Left cardiac atrium (tissue), 4 donors: ENCODE data around the gene KLK13. TPM values are rescaled to one million over a fixed set of nuclear protein-coding genes. Genes with fewer than 3 reads are reported as not detected.
A peak's percentile ranks its signal among the peaks of the same experiment; 100 is the strongest.

Source experiments
- ATAC-seq, 2 donors: fragments of 200-7000 bp; cut with Tn5 transposase; one replicate each; pipeline ENCODE4 v1.9.1; 2020; ENCODE audit warnings: mild to moderate bottlenecking in 2 of 2, moderate library complexity in 2 of 2
- DNase-seq: peaks from one replicate; pipeline ENCODE4 v3.0.0-alpha.2; 2020
- intact Hi-C, 2 donors: fragments of 100-400 bp; cut with DNase I; formaldehyde crosslinking; loops; one replicate each; pipeline versions ENCODE4 v1.14.1 to v1.15.1; 2022 to 2023
- total RNA-seq, 2 donors: library from RNA; stranded (reverse); fragmentation: NEBNext Ultra II Directional; extraction: Animal tissue kit (Norgen Biotek cat#: 25700); gene quantifications; one replicate each; pipeline ENCODE4 v1.2.1, GENCODE V29; 2021
- donor health status: DM: no; HTN: yes; CAD: no.
- donor health status: DM: no; HTN: yes; CAD: no; lungs with severe emphysema.
- donor health status: DM: yes; HTN: yes; CAD: no.
- donor health status: Dilated cardiomyopathy.

KLK13 gene
- total RNA-seq, 2 donors from 2014 or later: 0.65 TPM; not detected in 1

- intact Hi-C loops: no loop called here
- no peak for ATAC-seq
These were observed 5.6 kb upstream of the KLK13 start for GRCh38 chr19:51070334-51071094.

GRCh38 chr19:51066393-51067186 lies 1.7 kb upstream of the KLK13 start:
- ATAC-seq (no peak), DNase-seq (no peak)

More at GRCh38 chr19:51070334-51071094, 5.6 kb upstream of the KLK13 start:
- no peak for DNase-seq

GRCh38 chr19:51065221-51065960 lies 499 bp upstream of the KLK13 start:
- DNase-seq (no peak), ATAC-seq (peak; percentile 15 to 55)
- intact Hi-C loops: no loop called here

More at GRCh38 chr19:51066393-51067186, 1.7 kb upstream of the KLK13 start:
- intact Hi-C loops: no loop called here

GRCh38 chr19:51063664-51064063 lies 1.2 kb downstream of the KLK13 start:
- intact Hi-C loops: no loop called here
- ATAC-seq: no peak
- DNase-seq: no peak

- no peak for DNase-seq
- intact Hi-C loops: no loop called here
These were observed 3.9 kb downstream of the KLK13 start for GRCh38 chr19:51060973-51061372.

GRCh38 chr19:51060336-51060735 lies 4.6 kb downstream of the KLK13 start:
- DNase-seq (no peak), ATAC-seq (no peak)
- intact Hi-C loops: no loop called here

More at GRCh38 chr19:51060973-51061372, 3.9 kb downstream of the KLK13 start:
- ATAC-seq: no peak

- no peak for ATAC-seq
- intact Hi-C loops: no loop called here
- no peak for DNase-seq
These were observed 5.2 kb downstream of the KLK13 start for GRCh38 chr19:51059715-51060114.

GRCh38 chr19:51055866-51056265 lies 9.0 kb downstream of the KLK13 start:
- DNase-seq: no peak
- ATAC-seq: no peak
- intact Hi-C loops: no loop called here

- no peak for ATAC-seq
- intact Hi-C loops: no loop called here
- DNase-seq: no peak
These were observed 17.9 kb downstream of the KLK13 start for GRCh38 chr19:51047031-51047335.

- intact Hi-C loops: no loop called here
- DNase-seq (no peak), ATAC-seq (no peak)
These were observed 20.6 kb downstream of the KLK13 start for GRCh38 chr19:51044327-51044726.

- intact Hi-C loops: no loop called here
- ATAC-seq (no peak), DNase-seq (no peak)
These were observed 21.4 kb downstream of the KLK13 start for GRCh38 chr19:51043497-51043896.

GRCh38 chr19:51040151-51040550 lies 24.7 kb downstream of the KLK13 start:
- intact Hi-C loops: no loop called here
- no peak for ATAC-seq
- DNase-seq: no peak

- ATAC-seq (no peak), DNase-seq (no peak)
- intact Hi-C loops: no loop called here
These were observed 28.4 kb downstream of the KLK13 start for GRCh38 chr19:51036519-51036918.

- DNase-seq (no peak), ATAC-seq (no peak)
- intact Hi-C loops: no loop called here
These were observed 30.2 kb downstream of the KLK13 start, which contains the start of gene KLK12 for GRCh38 chr19:51034704-51035103. Gene KLK12 (minus strand): TSS chr19:51035002. CDS start chr19:51034621, 381 bp downstream.

GRCh38 chr19:51031880-51032225 lies 33.0 kb downstream of the KLK13 start:
- no peak for ATAC-seq
- DNase-seq: no peak
- intact Hi-C loops: no loop called here

GRCh38 chr19:51031220-51031879 lies 33.5 kb downstream of the KLK13 start:
- no peak for DNase-seq
- intact Hi-C loops: no loop called here

GRCh38 chr19:51030631-51031030 lies 34.3 kb downstream of the KLK13 start:
- ATAC-seq: no peak
- intact Hi-C loops: no loop called here

More at GRCh38 chr19:51031220-51031879, 33.5 kb downstream of the KLK13 start:
- ATAC-seq: no peak

GRCh38 chr19:51029718-51030117 lies 35.2 kb downstream of the KLK13 start:
- DNase-seq (no peak), ATAC-seq (no peak)
- intact Hi-C loops: no loop called here

More at GRCh38 chr19:51030631-51031030, 34.3 kb downstream of the KLK13 start:
- DNase-seq: no peak

- ATAC-seq: no peak
- intact Hi-C loops: no loop called here
- no peak for DNase-seq
These were observed 37.0 kb downstream of the KLK13 start for GRCh38 chr19:51027873-51028272.
